Measurements from ENCODE around the gene IRAK2.
A peak's percentile ranks its signal among the peaks of the same experiment; 100 is the strongest.

Gene IRAK2

DNA sequence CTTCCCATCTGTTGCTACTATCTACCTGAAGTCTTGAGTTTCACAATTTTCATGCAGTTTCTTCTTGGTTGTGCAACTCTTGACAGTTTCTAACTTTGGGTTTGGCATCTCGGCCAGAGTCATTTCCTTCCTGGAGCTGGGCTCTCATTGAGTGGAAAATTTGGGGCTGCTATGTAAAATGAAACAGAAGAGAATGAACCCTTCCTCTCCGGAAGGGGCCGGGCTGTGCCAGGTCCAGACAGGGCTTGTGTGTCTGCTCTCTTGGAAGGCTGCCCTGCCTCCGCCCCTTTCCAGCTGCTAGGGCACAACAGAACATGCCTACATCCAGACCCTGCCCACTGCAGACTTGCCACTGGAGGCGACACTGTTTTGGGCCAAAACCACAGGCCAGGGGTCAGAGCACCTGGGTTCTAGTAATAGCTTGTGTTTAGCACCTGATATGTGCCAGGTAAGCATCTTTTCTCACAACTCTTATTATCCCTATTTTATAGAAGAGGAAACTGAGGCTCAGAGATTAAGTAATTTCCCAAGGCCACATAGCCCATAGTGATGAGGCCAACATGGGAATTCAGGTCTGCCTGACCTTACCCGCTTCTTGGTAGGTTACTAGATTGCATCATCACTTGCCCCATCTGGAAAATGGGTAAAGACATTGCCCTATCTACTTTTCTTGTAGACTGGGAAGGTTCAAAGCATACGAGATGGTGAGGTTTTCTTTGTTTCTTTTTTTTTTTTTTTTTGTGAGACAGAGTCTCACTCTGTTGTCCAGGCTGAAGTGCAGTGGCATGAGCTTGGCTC is 25.0 kb downstream of the IRAK2 start:
- FAIRE-seq = no peak

DNA sequence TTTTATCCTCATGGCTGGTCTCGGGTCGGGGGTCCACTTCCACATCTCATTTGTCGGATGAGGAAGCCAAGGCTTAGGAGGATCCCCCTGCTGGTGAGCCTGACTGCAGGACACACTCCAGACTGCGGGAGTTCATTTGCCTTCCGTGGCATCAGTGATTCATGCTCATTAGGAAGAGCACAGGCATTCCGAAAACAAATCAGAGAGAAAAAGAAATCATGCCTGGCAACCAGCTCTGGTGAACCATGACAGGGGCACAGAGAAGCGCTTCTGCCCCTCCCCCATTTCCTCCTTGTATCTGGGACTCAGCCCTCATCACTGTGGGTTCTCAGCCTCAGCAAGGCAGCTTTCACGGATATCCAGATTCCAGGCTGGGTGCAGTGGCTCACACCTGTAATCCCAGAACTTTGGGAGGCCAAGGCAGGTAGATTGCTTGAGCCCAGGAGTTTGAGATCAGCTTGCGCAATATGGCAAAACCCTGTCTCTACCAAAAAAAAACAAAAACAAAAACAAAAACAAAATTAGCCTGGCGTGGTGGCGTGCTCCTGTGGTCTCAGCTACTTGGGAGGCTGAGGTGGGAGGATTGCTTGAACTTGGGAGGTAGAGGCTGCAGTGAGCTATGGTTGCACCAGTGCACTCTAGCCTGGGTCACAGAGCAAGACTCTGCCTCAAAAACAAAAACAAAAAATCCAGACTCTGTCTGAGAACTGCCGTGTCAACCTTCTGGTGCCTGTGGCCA is 28.4 kb downstream of the IRAK2 start:
- no peak for FAIRE-seq

DNA sequence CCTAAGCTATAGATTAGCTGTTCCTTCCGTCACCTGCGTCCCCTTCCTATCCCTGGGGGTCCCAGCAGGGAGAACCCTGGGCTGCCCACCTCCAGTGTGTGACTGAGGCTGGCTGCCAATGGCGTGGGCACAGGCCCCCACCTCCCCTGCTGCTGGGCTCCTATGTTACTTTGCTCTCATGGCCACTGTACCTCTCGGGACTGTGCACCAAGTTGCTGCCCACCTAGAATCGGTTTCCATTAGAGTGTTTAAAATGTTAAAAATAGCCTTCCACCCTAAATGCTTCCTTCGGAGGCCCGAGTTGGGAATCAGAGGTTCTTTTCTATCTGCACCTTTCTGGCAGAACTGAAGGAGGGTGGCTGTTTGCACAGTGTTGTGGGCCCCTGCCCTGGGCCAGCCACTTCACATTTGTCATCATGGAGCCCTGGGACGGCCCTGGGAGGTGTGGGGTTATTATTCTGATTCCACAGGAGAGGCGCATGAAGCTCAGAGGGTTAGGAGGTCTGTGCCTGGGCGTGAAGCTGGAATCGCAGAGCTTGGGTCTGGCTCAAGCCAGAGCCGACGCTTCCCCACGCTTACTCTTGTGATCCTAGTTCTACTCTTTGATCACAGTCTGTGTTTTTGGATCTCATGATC is 29.1 kb downstream of the IRAK2 start:
- no peak for FAIRE-seq

DNA sequence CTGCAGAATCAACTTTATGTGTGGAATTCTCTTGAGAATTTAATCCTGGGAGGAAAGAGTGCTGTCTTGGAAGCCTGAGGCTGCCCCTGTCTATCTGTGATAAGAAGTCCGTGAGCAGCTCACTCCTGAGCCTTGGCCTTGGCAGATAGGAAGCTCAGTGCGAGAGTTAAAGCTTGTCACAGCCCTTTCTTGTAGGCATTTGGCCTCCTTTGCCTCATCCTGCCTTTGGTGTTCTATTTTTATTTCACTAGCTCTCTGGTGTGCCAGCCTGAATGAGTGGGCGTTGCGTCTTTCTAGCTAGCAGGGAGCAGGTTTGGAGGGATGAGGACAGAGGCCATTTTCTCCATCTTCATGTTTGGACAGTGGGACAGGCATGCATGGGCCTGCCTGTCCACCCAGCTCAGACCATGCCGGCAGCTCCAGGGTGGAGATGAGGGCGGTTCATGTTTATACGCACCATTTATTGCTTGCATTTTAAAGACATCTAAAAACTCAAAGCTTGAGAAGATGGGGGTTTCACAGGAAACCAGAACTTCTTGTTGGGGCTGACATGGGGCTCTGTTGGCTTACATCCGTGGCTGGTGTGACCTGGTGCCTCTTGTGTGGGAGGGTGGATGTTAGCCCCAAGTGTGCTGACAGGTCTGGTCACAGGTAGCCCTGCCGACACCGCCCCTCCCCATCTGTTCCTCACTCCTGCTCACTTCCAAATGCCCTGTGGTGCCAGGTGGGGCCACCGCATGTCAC is 29.8 kb downstream of the IRAK2 start:
- FAIRE-seq = no peak

DNA sequence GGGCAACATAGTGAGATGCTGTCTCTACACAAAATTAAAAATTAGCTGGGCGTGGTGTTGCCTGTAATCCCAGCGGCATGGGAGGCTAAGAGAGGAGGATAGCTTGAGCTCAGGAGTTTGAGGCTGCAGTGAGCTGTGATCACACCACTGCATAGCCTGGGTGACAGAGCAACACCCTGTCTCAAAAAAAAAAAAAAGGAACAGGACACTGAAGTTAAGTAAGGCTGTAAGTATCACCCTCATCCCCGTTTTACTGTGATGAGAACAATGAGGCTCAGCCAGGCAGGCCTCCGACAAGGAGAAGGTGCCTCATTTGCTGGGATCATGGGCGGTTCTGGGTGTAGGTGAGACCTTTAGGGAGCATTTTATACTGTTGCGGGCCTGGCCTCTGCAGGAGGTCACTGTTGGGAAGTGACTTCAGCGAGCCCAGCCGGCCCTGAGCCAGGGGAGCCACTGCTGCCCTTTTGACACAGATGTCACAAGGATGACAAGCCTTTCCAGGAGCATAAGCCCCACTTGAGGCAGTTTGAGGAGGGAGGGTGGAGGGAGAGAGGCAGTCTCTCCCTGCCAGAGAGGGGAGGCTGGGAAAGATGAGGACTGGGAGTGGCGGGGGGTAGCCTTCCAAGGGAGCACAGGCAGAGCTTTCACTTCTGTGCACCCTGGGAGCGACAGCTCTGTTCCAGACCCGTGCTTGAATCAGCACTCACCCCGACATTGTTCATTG is 30.8 kb downstream of the IRAK2 start:
- no peak for FAIRE-seq

DNA sequence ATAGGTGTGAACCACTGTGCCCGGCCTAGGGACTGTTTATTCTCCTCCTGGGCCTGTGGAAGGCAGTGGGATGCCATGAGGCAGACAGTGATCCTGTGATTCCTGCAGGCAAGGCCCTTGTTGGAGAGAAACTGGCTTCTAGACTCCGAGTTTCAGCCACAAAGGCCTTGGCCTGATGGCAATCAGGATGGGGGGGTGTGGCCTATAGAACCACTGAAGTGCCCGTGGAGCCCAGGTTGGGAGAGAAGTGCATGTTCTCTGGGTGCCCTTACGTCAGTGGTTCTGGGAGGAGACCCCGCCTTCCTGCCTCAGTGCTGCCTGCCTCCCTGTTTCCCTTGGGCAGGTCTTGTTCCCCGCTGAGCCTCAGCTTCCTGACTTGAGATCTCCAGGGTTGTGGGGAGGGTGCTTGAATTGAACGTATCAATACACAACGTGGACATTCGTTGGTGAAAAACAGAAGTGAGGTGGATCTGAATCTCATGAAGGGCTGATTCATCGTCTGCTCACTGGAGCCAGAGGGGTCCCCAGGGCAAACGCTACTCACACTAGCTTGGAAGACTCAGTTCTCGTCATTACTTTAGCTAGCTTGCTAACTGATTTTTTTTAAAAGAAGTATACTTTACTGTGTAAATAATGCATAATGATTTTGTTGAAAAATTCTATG is 31.8 kb downstream of the IRAK2 start:
- FAIRE-seq = no peak

DNA sequence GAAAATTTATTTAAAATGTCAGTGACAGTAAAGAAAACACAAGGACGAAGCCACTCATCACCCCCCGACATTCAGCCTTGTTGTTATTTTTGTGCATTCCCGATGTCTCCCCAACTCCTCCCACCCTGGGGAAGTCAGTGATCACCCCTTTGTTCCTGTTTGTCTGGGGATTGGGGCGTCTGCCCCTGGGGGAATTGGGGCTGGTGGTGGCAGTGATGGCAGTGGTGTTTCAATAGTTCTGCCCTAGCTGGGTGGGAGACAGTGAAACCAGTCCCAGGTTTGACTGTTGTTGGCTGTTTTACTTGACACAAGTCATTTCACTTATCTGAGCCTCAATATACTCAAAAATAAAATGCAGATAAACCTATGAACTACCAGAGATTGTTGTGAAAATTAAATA is 33.5 kb downstream of the IRAK2 start:
- FAIRE-seq = no peak

DNA sequence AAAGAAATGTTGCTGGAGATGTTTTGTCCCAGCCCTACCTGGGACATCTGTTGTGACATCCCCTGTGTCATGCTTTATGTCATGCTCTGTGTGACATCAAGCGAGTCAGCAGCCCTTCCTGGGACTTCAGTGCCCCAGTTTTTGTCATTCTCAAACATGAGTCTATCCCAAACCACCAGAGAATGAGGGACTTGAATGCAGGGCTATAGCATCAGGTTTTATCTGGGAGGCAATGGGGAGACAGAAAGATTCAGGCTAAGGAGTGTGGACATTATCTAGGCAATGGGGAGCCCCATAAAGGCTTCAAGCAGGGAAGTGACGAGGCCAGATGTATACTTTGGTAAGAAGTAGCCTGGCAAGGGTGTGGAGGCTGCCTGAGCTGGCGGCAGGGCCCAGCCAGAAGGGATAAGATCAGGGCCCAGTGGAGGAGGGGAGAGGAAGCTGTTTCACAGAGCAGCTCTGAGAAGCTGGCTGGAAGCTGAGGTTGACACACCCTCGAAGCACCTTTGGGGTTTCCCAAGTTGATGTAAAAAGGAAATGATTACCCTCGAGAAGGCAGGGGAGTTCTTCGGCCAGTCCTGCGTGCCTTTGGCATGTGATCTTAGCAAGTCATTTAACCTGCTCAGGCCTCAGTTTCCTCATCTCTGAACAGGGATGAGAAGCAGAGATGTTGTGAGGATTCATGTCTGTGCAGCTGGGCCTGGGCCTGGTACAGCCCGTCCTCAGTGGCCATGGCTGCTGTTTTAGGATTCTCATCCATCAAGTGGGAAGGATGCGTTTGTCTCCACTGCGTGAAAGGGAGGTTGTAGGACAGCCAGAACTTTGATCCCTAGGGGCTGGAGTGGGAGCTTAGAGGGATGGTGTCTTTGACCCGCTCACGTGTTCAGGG is 34.3 kb downstream of the IRAK2 start:
- FAIRE-seq = no peak

DNA sequence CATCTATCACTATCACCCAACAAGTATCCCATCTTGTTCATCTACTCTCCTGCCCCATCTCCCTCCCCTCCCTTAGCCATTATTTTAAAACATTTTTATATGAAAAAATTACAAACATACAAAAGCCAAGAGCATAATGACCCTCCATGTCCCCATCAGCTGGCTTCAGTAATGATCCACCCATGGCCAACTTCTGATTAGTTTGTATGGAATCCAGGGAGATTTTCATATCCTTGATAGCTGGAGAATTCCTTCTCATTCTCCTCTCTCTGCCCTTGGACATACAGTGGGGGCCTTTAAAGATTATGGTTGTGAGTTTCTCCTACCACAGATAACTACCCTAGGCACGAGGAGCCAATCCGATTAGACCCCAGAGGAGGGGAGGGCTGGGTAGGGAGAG is 40.2 kb downstream of the IRAK2 start:
- FAIRE-seq = no peak

DNA sequence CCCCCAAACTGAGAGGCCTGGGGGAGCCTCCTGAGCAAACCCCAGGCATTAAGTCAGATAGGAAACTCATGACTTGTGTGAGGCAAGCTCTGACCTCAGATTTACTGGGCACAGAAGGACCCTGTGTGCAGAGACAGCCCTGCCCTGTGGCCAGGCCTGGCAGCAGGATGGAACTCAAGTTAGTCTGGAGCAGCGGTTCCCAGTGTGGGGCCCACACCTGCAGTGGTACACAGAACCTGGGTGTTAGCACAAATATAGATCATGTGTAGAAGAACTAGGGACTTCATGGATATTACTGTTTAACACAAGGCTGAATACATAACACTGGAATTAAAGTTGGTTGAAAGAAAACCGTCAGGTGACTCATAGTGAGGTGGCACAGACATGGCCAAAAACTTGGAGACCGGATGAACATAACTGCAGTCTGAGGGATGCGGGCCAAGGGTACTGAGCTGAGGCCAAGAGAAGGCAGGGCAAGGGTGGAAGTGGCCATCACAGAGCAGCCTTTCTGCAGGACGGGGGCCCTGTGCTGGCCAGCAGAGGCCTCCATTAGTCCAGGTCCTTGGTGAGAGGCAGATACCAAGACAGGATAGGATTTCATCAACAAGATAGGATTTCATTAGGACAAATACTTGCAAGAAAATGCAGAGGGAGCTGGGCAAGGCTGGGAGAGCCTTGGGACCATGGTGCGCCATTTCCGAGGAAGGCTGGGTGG is 40.9 kb downstream of the IRAK2 start:
- no peak for FAIRE-seq

DNA sequence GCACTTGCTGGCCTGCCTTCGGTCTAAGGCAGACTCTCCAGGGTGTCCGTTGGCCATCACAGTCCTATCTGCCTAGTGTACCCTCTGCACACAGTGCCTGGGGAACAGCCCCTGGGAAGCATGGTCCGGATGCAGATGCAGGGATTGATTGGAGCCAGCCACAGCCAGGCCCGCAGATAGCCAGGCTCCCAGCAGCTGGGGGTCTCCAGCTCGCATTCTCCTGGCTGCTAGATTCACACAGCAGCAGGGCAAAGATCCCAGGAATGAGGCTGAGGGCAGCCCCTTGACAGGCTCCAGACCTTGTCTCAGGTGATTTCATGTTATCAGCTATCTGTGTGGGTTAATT is 41.4 kb downstream of the IRAK2 start:
- FAIRE-seq = no peak

DNA sequence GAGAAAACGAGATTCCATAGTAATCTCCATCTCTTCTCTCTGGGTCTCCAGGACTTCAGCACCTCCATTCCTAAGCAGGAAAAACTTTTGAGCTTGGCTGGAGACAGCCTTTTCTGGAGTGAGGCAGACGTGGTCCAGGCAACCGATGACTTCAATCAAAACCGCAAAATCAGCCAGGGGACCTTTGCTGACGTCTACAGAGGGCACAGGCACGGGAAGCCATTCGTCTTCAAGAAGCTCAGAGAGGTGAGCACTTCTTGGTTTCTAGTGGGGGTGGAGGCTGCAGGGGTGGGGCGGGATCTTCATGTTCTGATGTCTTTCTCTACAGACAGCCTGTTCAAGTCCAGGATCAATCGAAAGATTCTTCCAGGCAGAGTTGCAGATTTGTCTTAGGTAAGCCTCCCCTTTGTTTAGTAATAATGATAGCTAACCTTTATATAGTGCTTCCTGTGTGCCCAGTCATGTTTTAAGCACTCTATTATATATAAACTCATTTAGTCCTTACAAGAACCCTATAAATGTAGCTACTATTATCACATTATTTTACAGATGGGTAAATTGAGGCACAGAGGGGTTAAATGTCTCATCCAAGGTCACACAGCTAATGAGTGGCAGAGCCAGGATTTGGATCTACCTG is 48.6 kb downstream of the IRAK2 start:
- no peak for FAIRE-seq

DNA sequence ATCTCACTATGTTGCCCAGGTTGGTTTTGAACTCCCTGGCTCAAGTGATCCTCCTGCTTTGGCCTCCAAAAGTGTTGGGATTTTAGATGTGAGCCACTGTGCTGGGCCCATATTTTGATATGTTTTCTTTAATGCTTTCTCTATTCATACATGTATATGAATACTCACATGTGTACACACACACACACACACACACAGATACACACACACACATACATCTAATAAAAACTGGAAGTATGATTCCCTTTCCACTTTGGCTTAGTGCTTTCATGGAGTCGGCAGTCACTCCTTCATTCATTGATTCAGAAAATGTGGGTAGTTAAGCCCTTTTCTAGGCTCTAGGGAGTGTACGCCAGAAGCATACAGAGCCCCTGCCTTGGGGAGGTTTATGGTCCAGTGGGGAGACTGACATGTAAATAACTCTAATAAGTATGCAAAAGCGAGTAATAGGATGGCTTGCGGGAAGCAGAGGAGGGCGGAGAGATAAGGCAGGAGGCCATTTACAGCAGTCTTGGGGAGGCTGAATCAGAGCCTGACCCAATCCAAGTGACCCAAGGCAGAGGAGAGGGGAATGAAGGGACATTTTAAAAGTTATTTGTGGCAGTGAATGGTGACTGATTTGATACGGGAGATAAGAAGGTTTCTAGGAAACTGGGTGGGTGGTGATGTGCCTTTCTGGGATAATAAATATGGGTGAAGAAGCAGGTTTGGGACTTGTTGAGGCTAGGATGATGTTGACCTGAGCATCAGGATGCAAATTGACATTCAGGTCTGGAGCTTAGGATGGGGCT is 51.1 kb downstream of the IRAK2 start:
- FAIRE-seq = no peak

DNA sequence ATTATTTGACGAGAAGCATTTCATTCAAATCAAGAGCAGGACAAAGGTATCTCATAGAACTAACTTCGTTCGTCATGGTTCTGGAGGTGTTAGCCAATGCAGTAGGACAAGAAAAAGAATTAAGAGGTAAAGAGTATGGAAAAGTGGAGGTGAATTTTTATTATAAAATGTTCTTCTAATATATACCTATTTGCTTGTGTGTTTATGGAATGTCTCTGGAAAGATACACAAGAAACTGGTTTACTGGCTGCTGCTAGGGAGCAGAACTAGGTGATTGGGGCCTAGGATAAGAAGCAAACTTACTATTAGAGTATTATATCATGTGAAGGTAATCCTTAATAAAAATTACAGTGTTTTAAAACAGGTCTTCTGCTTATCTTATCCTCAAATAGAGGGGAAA is 52.6 kb downstream of the IRAK2 start:
- FAIRE-seq = no peak

DNA sequence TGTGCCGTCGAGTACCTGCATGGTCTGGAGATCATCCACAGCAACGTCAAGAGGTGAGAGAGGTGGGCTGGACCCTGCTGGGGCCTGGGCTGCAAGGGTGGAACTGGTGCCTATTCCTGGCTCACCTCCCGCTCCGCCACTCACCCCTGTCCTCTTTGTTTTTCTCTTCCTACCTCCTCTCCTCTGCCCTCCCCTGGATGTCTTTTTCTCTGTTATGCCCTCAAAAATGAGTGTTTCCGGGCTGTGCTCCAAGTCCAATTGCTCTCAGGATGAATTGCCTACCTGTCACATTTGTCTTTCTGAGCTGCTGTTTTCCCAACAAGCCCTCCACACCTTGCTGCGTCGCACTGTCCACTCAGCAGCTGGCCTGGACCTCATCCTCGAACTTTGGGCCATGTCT is 55.0 kb downstream of the IRAK2 start:
- no peak for FAIRE-seq

DNA sequence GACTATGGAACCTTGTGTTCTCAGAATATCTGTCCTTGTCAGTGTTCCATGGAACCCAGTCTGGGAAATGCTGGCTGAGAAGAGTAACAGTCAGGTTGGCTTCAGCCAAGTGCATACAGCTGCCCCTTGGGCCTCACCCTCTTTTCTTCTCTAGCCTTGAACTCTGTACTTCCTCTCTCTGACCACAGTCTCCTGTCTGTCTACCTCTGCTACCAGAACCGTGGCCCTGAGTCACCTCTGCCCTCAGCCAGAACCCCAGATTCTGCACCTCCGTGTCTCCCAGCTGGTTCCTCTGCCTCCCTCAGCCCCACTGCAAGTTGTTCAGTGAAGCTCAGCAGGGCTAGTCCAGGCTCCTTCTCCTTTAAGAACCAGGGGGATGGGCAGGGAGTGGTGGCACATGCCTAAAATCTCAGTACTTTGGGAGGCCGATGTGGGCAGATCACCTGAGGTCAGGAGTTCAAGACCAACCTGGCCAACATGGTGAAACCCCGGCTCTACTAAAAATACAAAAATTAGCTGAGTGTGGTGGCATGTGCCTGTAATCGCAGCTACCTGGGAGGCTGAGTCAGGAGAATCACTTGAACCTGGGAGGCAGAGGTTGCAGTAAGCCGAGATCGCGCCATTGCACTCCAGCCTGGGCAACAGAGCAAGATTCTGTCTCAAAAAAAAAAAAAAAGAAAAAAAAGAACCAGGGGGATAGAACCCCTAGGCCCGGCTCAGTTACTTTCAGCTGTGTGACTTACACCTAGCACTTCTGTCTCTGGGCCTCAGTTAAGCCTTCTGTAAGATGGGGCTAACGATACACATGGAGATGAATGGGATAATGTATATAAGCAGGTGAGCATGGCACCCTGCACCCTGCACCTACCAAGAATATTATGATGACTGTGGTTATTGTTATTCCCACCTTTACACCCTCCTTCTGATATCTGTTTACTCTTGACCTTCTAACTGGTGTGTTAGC is 59.2 kb downstream of the IRAK2 start:
- no peak for FAIRE-seq

DNA sequence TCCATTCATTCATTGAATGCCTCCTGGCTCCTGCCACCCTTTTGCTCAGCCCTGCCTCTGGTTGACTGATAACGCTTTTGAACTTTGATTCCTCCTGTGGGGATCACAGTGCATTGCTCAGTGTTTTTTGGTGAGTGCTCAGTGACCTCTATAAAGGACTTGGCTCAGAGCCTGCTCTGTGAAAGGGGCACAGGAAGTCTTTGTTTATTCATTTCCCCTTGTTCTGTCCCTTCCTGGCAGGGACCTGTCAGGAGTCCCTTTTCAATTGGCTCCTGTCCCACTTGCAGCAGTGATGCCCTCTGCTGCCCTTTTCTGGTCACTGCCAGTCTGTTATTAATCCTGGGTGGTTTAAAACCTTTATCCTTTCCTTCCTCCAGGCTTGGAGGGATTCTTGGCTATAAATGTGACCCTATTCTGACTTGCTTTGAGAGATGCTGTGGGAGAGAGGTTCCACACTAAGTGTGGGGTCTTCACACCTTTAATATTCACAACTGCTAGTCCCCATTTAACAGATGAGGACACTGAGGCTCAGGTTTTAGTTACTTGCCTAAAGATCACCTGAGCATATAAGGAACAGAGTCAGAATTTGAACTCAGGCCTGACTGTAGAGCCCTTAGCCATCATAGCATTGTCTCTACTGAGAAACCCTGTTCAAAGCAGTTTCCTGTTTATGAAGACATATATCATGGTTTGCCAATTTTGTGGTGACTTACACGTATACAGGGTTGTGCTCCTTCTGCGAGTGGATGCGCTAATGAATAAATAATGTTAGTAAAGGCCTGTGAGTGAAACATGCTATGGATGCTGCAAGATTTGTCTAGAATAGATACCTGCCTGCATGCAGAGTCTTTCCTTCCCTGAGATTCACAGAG is 60.3 kb downstream of the IRAK2 start:
- FAIRE-seq = peak; percentile 60

Measured in G401.6 (cell line).